GM19463 (cell line): ENCODE results near the gene LYZL1.
"Not testable (repeated sequence)": the region's sequence is repeated elsewhere in the genome, so short reads cannot be mapped to it uniquely, and the experiment has no call there.

Experiments used
- ATAC-seq: cut with Tn5 transposase; IDR thresholded peaks from one replicate; pipeline ENCODE4 v1.9.1; 2021; ENCODE audit warnings: mild to moderate bottlenecking, moderate library complexity; ENCODE audit not compliant: unreplicated experiment

Gene LYZL1

DNA sequence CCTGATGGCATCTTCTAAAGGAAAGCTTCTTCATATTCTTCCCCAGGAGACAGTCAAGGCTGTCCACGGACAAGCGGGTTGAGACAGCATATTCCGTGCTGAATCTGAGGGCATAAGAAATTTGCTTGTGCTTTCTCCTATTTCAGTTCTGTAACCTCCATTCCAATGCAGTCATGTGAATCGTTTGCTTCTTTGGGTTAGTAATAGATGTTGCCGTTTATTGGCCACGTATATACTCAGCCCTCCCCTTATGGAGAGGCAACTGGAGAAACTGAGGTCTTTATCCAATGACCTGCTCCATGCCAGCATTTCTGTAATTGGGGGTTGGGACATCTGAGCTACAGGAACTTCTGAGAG lies 38.9 kb downstream of the LYZL1 start:
- no peak for ATAC-seq

- no peak for ATAC-seq
Measured at GRCh38 chr10:29328983-29329382, 40.1 kb downstream of the LYZL1 start.

GRCh38 chr10:29329420-29329819 lies 40.5 kb downstream of the LYZL1 start:
- no peak for ATAC-seq

GRCh38 chr10:29332061-29332760 lies 43.3 kb downstream of the LYZL1 start:
- no peak for ATAC-seq

- no peak for ATAC-seq
Measured at GRCh38 chr10:29332761-29333148, 43.9 kb downstream of the LYZL1 start.

DNA sequence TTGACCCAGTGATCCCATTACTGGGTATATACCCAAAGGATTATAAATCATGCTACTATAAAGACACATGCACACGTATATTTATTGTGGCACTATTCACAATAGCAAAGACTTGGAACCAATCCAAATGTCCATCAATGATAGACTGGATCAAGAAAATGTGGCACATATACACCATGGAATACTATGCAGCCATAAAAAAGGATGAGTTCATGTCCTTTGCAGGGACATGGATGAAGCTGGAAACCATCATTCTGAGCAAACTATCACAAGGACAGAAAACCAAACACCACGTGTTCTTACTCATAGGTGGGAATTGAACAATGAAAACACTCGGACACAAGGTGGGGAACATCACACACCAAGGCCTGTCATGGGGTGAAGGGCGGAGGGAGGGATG lies 48.7 kb downstream of the LYZL1 start:
- ATAC-seq = not testable (repeated sequence)

- ATAC-seq = no peak
Measured at GRCh38 chr10:29343607-29344038, 54.8 kb downstream of the LYZL1 start.

- no peak for ATAC-seq
Measured at GRCh38 chr10:29344073-29344820, 55.4 kb downstream of the LYZL1 start.

- no peak for ATAC-seq
Measured at GRCh38 chr10:29345144-29345909, 56.5 kb downstream of the LYZL1 start.

DNA sequence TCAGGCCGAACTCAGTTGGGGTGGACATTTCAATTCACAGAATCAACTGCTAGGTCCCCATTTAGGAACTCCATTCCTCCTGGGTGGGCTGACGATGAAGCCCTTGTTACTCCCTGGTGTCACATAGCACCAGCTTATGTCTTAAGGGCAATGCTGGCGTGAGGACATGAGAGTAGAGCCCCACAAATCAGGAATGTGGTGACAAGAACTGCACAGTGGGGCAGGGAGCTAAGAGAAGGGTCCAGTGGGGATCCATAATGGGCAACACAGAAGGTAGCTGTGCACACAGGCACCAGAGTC lies 57.0 kb downstream of the LYZL1 start:
- no peak for ATAC-seq

DNA sequence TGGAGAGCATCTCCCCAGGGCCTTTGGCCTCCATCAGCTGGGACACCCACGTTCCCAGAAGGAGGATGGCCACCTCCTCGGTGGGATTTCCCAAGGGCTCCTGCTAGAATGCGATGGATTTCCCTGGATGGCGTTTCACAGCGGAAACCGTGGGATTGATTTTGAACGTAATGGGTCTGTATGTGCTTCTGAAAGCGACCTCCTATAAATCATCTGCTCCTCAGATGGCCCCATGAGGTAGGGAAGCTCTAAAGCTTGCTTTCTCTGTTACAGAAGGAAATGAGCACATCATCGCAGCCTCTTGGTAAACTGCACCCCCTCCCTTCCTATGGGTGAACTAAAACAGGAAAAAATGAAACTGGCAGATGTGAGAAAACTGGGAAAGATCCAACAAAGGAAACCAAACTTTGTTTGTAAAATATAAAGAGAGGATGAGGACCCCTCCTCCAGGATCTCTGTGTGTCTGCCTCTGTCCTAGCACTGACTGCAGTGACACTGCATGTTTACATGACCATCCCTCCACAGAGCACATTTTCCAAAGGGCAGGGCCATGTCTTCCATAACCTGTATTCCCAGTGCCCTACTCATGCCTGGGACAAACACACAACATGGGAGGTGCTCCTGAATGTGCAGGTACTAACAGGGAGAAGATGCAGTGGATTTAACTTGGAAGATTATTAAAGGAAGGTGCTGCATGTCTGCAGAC lies 57.6 kb downstream of the LYZL1 start:
- ATAC-seq = no peak

GRCh38 chr10:29348836-29349235 lies 60.0 kb downstream of the LYZL1 start:
- no peak for ATAC-seq

GRCh38 chr10:29353305-29353704 lies 64.4 kb downstream of the LYZL1 start:
- no peak for ATAC-seq

DNA sequence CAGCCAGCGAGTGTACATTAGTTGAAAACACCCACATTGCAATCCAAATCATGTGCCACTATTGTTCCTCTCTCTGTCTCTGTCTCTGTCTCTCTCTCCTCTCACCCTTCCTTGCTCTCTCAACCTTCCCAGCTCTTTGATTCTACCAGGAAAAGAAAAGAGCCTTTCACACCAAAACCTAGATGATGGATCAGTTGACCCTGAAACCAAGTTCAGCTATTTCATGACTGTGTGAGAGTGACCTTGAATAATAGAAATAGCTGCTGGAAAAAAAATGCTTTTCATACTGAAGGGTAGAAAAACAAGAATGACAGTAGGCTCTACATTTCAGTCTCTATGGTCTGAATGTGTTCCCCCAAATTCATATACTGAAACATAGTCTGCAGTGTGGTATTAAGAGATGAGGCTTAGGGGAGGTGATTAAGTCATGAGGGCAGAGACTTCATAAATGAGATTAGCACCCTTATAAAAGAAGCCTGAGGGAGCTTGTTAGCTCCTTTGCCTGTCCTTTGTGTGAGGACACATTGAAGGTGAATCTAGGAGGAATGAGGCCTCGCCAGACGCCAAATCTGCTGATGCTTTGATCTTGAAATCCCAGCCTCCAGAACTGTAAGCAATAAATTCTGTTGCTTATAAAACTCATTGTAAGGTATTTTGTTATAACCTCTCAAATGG lies 65.2 kb downstream of the LYZL1 start:
- ATAC-seq = no peak

- ATAC-seq = no peak
Measured at GRCh38 chr10:29355411-29355991, 66.6 kb downstream of the LYZL1 start.

GRCh38 chr10:29356931-29357330 lies 68.1 kb downstream of the LYZL1 start:
- ATAC-seq = no peak

DNA sequence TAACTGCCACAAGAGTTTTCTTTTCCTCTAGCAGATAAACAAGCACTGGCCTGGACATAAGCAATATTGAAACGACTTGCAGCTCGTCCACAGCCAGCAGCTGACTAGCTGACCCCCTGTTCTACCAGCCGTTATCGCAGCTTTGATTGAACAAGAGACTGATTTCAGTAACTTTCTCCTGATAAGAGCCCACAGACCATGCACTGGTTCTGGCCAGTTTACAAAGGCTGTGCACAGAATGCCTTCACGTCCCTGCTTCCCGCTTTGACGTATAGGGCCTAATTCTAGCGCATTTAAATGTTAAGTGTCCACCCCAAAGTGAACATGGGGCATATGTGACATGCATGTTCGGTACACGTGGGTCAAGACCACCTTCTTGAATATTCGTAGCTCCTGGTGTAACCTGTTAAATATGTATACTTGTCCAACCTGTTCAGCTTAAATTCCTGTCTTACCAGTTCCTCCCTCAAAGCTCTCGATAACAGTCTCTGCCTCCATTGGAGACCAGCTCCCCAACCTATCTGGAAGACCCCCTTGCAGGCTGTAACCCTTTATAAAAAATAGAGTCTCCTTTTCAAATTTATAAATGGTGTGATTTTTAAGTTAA lies 69.2 kb downstream of the LYZL1 start:
- no peak for ATAC-seq

GRCh38 chr10:29360215-29360853 lies 71.5 kb downstream of the LYZL1 start:
- ATAC-seq = not testable (repeated sequence)
